H9 (cell line): Measurements from ENCODE around the gene TBC1D8. TPM values are rescaled to one million over a fixed set of nuclear protein-coding genes. Genes with fewer than 3 reads are reported as not detected.
A peak's percentile ranks its signal among the peaks of the same experiment; 100 is the strongest.

ENCODE experiments used
- DNase-seq: peaks from one replicate; pipeline ENCODE4 v3.0.0-alpha.2; 2017
- H2AFZ ChIP-seq: one replicate; pipeline ENCODE4 v1.6.1; 2013; ENCODE audit warnings: mild to moderate bottlenecking, low read length, control low read depth, moderate library complexity
- H2AK5ac ChIP-seq: 2 replicates; pipeline ENCODE4 v1.6.1; 2013; ENCODE audit warnings: low read length, control low read depth, mixed read lengths; ENCODE audit not compliant: insufficient read length
- H2BK120ac ChIP-seq: one replicate; pipeline ENCODE4 v1.6.1; 2013; ENCODE audit warnings: low read depth, mild to moderate bottlenecking, low read length, control low read depth, inconsistent platforms; ENCODE audit not compliant: poor library complexity, severe bottlenecking
- H2BK12ac ChIP-seq: 2 replicates; pipeline ENCODE4 v1.6.1; 2013; ENCODE audit warnings: low read length, control low read depth, mixed read lengths, low read depth; ENCODE audit not compliant: insufficient read length
- H2BK15ac ChIP-seq: 2 replicates; pipeline ENCODE4 v1.6.1; 2013; ENCODE audit warnings: low read depth, low read length, control low read depth
- H2BK20ac ChIP-seq: one replicate; pipeline ENCODE4 v1.6.1; 2013; ENCODE audit warnings: low read depth, mild to moderate bottlenecking, low read length, control low read depth, inconsistent platforms; ENCODE audit not compliant: poor library complexity, severe bottlenecking
- H2BK5ac ChIP-seq: 2 replicates; pipeline ENCODE4 v1.6.1; 2013; ENCODE audit warnings: low read length, control low read depth, mixed read lengths; ENCODE audit not compliant: insufficient read length
- H3K14ac ChIP-seq: 2 replicates; pipeline ENCODE4 v1.6.1; 2013; ENCODE audit warnings: low read length, control low read depth; ENCODE audit not compliant: insufficient read depth
- H3K18ac ChIP-seq: 2 replicates; pipeline ENCODE4 v1.6.1; 2013; ENCODE audit warnings: low read depth, mild to moderate bottlenecking, mixed read lengths, low read length, control low read depth; ENCODE audit not compliant: insufficient read length
- H3K23ac ChIP-seq: 2 replicates; pipeline ENCODE4 v1.6.1; 2013; ENCODE audit warnings: low read length, control low read depth, mixed read lengths, low read depth; ENCODE audit not compliant: insufficient read length
- H3K23me2 ChIP-seq: 2 replicates; pipeline ENCODE4 v1.6.1; 2013; ENCODE audit warnings: low read depth, mild to moderate bottlenecking, mixed read lengths, low read length, control low read depth; ENCODE audit not compliant: insufficient read length, poor library complexity, severe bottlenecking
- H3K27ac ChIP-seq: 2 replicates; pipeline ENCODE4 v1.5.1; 2013; ENCODE audit warnings: low read length, control low read depth, mixed read lengths, low read depth; ENCODE audit not compliant: insufficient read length
- H3K27me3 ChIP-seq: 2 replicates; pipeline ENCODE4 v1.6.1; 2013; ENCODE audit warnings: low read length, control low read depth, inconsistent platforms; ENCODE audit not compliant: insufficient read depth
- H3K4ac ChIP-seq: 2 replicates; pipeline ENCODE4 v1.6.1; 2013; ENCODE audit warnings: low read depth, mild to moderate bottlenecking, control low read depth, inconsistent platforms, low read length, moderate library complexity
- H3K4me1 ChIP-seq: 2 replicates; pipeline ENCODE4 v1.6.1; 2013; ENCODE audit warnings: low read length, control low read depth, inconsistent platforms; ENCODE audit not compliant: insufficient read depth
- H3K4me2 ChIP-seq: 2 replicates; pipeline ENCODE4 v1.6.1; 2013; ENCODE audit warnings: low read length, control low read depth, mixed read lengths; ENCODE audit not compliant: insufficient read length, insufficient read depth
- H3K56ac ChIP-seq: 2 replicates; pipeline ENCODE4 v1.6.1; 2013; ENCODE audit warnings: low read depth, mild to moderate bottlenecking, mixed read lengths, low read length, control low read depth; ENCODE audit not compliant: insufficient read length
- H3K79me1 ChIP-seq: 2 replicates; pipeline ENCODE4 v1.6.1; 2013; ENCODE audit warnings: low read depth, mild to moderate bottlenecking, moderate library complexity, low read length, control low read depth, inconsistent platforms; ENCODE audit not compliant: insufficient read depth, poor library complexity, severe bottlenecking
- H3K79me2 ChIP-seq: 2 replicates; pipeline ENCODE4 v1.6.1; 2013; ENCODE audit warnings: low read length, control low read depth, inconsistent platforms; ENCODE audit not compliant: insufficient read depth
- H3K9ac ChIP-seq: 2 replicates; pipeline ENCODE4 v1.6.1; 2013; ENCODE audit warnings: low read length, control low read depth, mixed read lengths; ENCODE audit not compliant: insufficient read length; ENCODE audit errors: extremely low read depth
- H3K9me3 ChIP-seq: one replicate; pipeline ENCODE4 v1.6.1; 2013; ENCODE audit warnings: low read depth, low read length, inconsistent platforms; ENCODE audit not compliant: control insufficient read depth
- H3T11ph ChIP-seq: one replicate; pipeline ENCODE4 v1.6.1; 2013; ENCODE audit warnings: mild to moderate bottlenecking, low read length, control low read depth, inconsistent platforms
- H4K20me1 ChIP-seq: one replicate; pipeline ENCODE4 v1.6.1; 2013; ENCODE audit not compliant: control insufficient read depth, insufficient read length, insufficient read depth
- H4K5ac ChIP-seq: 2 replicates; pipeline ENCODE4 v1.6.1; 2013; ENCODE audit warnings: low read depth, mild to moderate bottlenecking, mixed read lengths, low read length, control low read depth; ENCODE audit not compliant: insufficient read length
- H4K8ac ChIP-seq: replicated peaks from 2 replicates; pipeline ENCODE4 v1.6.1; 2013; ENCODE audit warnings: low read length, control low read depth, mixed read lengths, low read depth; ENCODE audit not compliant: insufficient read length
- H4K91ac ChIP-seq: 2 replicates; pipeline ENCODE4 v1.6.1; 2013; ENCODE audit warnings: low read depth, mild to moderate bottlenecking, moderate library complexity, mixed read lengths, low read length, control low read depth; ENCODE audit not compliant: insufficient read length
- H3K27ac Mint-ChIP-seq, 3 experiments: 2 replicates in 2 of 3; 3 replicates in 1 of 3; pipeline ENCODE4 v1.8.0; 2020 to 2021; ENCODE audit warnings: mixed read lengths in 3 of 3, mild to moderate bottlenecking in 1 of 3, moderate library complexity in 1 of 3
- H3K27me3 Mint-ChIP-seq: 2 replicates; pipeline ENCODE4 v1.8.0; 2021; ENCODE audit warnings: low read depth, mild to moderate bottlenecking, moderate library complexity, mixed read lengths
- H3K36me3 Mint-ChIP-seq, 3 experiments: 2 replicates in 2 of 3; 3 replicates in 1 of 3; pipeline ENCODE4 v1.8.0; 2020 to 2021; ENCODE audit warnings: low read depth in 3 of 3, mixed read lengths in 3 of 3; ENCODE audit not compliant: insufficient read depth in 1 of 3
- H3K4me1 Mint-ChIP-seq, 2 experiments: 2 replicates each; pipeline ENCODE4 v1.8.0; 2020; ENCODE audit warnings: mixed read lengths in 2 of 2
- H3K4me3 Mint-ChIP-seq, 2 experiments: 2 replicates in 1 of 2; 3 replicates in 1 of 2; pipeline ENCODE4 v1.8.0; 2020 to 2021; ENCODE audit warnings: mild to moderate bottlenecking in 2 of 2, mixed read lengths in 2 of 2, moderate library complexity in 1 of 2
- H3K9me3 Mint-ChIP-seq, 2 experiments: 2 replicates in 1 of 2; 3 replicates in 1 of 2; pipeline ENCODE4 v1.8.0; 2020; ENCODE audit warnings: mild to moderate bottlenecking in 2 of 2, mixed read lengths in 2 of 2, moderate library complexity in 1 of 2
- CTCF ChIP-seq: fragments of 200-600 bp; sonication (generic); conservative IDR thresholded peaks from 3 replicates; pipeline ENCODE4 v1.8.0; 2021; ENCODE audit warnings: antibody characterized with exemption, mild to moderate bottlenecking
- WGBS: extraction: QIAGEN DNeasy Blood & Tissue Kit; methylation state at CpG from one replicate; pipeline ENCODE4 v1.1.7; 2013; ENCODE audit warnings: missing lambda C conversion rate, low lambda C conversion rate, mixed read lengths; ENCODE audit not compliant: insufficient read length; ENCODE audit errors: extremely low coverage; 5-methylcytosine and 5-hydroxymethylcytosine counted together
- total RNA-seq: library from RNA; stranded (reverse); gene quantifications from 2 replicates; pipeline ENCODE4 v1.2.1, GENCODE V29; 2021

TBC1D8 gene
- total RNA-seq, 1 experiment from 2014 or later, result 16.6 TPM

- no peak overlapping the region for H3K18ac ChIP-seq
- H3T11ph ChIP-seq, result no peak overlapping the region
- Mint-ChIP-seq H3K4me3 (no peak overlapping the region), H3K27me3 (no peaks in the 10 kb centered on the region; the same call in 1 of the 2 replicates), H3K27ac (peak overlapping the region in 1 of 3 experiments; percentile 70; a peak in 1 of 7 replicates), H3K9me3 (peaks cover 6% of the 10 kb centered on the region in 2 experiments; a peak in 2 of 5 replicates), H3K4me1 (peaks cover 21% of the 10 kb centered on the region in 2 experiments), H3K36me3 (peaks cover 0 to 2% (median 0%) of the 10 kb centered on the region in 3 experiments; a peak in 2 of 7 replicates)
- H4K20me1 ChIP-seq, result no peaks in the 10 kb centered on the region
- H2AK5ac ChIP-seq, result no peak overlapping the region
- no peaks in the 10 kb centered on the region for H3K27me3 ChIP-seq
- H2BK5ac ChIP-seq, result no peak overlapping the region
- H2AFZ ChIP-seq, result no peak overlapping the region
- DNase-seq, result no peak
- H2BK120ac ChIP-seq, result no peak overlapping the region
- H3K9ac ChIP-seq, result no peak overlapping the region
- WGBS, result no CpG with 5 or more reads among the region's 3 CpGs
- no peak overlapping the region for H3K56ac ChIP-seq
- H3K4ac ChIP-seq, result no peak overlapping the region
- H3K23ac ChIP-seq, result no peak overlapping the region
- H4K5ac ChIP-seq, result no peak overlapping the region
- H3K9me3 ChIP-seq, result no peaks in the 10 kb centered on the region
- H4K91ac ChIP-seq, result no peak overlapping the region
- H2BK15ac ChIP-seq, result no peak overlapping the region
- no peaks in the 10 kb centered on the region for H3K79me1 ChIP-seq
- H3K27ac ChIP-seq, result no peak overlapping the region
- no peak for TF ChIP-seq CTCF
- no peak overlapping the region for H2BK20ac ChIP-seq
- no peak overlapping the region for H3K14ac ChIP-seq
- H4K8ac ChIP-seq, result no peak overlapping the region
- no peaks in the 10 kb centered on the region for H3K4me1 ChIP-seq
- H2BK12ac ChIP-seq, result no peak overlapping the region
- no peak overlapping the region for H3K4me2 ChIP-seq
- no peaks in the 10 kb centered on the region for H3K79me2 ChIP-seq
- no peaks in the 10 kb centered on the region for H3K23me2 ChIP-seq
Observed at GRCh38 chr2:101185656-101186055, 34.5 kb upstream of the TBC1D8 start.
